GM21447 (cell line): ENCODE results near the gene CIZ1.
"Not testable (repeated sequence)": the region's sequence is repeated elsewhere in the genome, so short reads cannot be mapped to it uniquely, and the experiment has no call there.

Experiments used
- ATAC-seq: cut with Tn5 transposase; IDR thresholded peaks from one replicate; pipeline ENCODE4 v1.9.1; 2021; ENCODE audit not compliant: unreplicated experiment

CIZ1 gene

DNA sequence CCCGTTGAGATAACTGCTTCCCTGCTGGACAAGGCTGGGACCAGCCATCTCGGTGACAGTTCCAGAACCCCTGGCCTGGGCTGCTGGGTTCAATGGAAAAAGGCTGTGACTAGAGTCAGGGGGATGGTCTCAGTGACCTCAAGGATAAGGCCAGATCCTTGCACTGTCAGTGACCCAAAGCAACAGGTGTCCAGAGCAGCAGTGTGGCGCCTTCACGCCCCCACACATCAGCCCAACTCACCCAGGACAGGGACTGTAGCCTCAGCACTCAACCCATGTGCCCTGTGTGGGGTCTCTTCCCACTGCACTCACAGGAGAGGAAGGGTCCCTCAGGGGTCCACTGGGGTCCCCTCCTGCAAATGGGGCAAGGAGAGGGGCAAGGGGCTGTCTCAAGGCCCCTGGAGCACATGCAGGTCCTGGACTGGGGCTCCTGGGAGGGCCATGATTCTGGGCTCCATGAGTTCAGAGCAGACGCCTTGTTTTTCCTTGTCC, 42.8 kb downstream of the CIZ1 start:
- no peak for ATAC-seq

DNA sequence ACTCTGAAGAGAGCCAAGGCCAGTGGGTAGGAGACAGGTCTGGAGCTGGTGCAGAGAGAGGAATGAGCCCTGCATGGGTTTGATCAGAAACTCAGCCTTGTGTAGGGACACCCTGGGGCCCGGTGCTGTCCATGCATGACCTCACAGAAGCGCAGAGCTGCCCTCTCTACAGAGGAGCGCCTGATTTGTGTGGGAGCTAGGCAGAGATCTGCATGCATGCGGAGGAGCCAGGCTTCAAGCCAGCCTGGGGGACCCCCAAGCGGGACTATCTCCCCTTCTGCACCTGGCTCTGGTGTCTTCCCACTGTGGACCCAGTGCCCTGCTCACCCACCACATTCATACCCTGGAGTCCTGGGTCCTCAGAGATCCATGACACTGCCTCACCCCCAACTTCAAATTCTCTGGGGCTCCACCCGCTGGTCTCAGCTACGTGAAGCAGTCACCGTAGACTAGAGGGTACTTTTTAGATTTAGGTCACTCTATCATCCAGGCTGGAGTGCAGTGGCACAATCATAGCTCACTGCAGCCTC, 44.7 kb downstream of the CIZ1 start:
- ATAC-seq = no peak

DNA sequence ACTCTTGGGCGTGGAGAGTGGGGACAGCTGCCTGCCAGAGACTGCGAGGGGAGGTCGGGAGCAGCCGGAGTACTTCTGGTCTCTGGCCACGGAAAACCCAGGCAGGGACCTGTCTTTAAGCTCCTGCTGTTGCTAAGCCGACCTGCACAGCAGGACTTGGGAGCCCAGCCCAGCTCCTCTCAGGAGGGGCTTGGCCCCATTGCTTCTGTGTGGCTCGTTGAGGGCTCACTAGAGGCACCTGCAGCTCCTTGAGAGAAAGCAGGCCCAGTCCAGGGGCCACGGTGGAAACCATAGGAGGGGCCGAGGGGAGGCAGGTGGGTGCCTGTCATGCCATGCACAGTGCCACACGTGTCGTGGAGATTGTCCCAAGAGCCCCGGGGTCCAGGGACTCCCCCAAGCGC, 45.4 kb downstream of the CIZ1 start:
- ATAC-seq = no peak

DNA sequence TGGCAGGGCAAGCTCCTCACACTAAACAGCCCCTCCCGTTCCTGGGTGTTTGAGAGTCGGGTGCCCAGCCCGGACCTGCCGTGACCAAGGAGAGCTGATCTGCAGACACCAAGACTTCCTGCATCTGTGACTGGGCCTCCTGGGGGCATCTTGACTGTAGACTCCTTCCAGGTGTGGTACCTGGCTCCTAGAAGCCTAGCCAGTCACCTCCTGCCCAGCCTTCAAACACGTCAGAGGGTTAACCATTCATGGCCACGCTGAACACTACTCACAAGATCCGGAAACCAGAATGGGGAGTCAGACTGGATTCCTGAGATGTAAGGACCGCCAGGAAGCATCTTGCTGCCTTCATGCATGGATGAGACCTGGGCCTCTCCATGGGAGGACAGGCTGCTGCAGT, 45.8 kb downstream of the CIZ1 start:
- ATAC-seq = no peak

DNA sequence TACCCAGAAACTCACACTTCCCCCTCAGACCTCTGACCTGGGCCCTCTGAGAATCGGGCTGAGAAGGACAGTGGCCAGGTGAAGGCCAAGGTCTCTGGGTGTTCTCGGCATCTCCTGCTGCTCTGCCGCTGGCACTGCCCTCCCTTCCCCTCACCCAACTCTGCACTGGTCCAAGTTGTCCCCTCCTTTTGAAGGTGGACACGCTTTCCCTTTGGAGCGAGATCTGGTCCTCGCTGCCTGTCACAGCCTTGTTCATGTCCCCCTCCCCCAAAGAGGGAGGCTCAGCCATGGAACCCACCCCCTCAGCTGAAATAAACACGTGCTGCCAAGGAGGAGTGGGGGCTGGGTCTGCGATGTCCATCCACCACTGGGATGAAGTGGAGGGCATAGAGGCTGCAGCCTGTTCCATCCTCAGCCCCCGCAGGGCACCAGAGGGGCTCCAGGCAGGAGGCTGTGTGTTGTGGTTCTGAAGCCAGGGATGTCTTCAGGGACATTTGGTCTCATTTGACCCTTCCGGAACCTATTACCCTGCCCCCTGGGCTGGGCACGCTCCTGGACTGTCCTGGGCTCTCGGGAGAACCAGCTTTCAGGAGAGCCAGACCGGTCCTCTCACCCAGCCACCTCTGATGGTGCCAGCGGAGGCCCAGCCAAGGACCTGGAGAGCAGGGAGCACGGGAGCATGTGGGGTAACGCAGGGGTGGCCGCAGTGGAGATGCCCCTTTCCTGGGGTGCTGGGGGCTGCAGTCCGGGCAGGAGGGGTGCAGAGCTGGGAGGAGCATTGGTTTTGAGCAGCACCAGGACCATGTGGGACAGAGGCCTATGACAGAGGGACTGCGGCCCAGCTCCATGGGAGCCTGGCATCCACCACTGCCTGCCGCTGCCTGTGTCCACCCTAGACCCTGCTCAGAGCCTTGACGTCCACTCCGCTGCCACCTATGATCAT, 46.9 kb downstream of the CIZ1 start:
- no peak for ATAC-seq

DNA sequence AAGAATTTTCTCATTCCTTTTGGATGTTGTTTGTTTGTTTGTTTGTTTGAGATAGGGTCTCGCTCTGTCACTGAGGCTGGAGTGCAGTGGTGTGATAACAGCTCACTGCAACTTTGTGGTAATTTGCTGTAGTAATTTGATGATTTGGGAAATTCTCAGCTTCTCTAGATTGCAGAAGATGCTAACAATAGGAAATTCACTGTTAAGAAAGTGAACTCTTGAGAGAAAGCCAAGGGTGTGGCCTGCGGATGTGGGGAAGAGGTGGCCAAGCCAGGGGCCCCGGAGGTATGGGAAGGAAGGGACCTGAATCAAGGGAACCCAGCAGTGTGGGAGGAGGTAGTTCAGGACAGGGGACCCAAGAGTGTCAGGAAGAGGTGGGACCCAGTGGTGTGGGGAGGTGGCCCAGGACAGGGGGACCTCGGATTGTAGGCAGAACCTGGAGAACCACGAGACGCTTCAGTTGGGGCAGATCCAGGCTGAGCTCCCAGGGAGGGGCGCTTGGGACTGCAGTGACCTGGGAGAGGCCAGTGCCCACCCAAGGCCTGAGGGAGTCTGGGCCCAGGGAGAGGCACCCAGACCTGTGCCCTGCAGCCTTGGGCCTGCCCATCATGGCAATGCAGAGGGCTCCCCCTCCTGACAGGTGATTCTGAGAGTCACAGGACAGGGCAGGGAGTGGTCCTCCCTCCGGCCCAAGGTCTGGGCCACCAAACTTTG, 47.7 kb downstream of the CIZ1 start:
- no peak for ATAC-seq

DNA sequence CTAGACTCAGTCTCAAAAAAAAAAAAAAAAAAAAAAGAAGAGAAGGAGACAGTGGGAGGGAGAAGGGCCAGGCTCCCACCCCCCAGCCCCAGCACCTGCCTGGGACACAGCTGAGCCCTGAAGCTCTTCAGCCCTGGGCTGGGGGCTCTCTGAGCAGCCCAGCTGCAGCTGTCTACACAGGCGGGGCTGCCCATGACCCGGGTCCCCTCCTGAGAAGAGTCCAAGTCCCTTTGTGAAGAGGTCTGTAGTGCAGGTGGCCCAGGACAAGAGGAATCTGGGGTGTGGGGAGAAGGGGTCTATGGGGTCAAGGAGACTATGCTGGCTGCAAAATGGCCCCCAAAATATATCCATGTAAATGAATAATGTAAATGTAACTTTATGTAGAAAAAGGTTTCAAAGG, 48.8 kb downstream of the CIZ1 start:
- no peak for ATAC-seq

DNA sequence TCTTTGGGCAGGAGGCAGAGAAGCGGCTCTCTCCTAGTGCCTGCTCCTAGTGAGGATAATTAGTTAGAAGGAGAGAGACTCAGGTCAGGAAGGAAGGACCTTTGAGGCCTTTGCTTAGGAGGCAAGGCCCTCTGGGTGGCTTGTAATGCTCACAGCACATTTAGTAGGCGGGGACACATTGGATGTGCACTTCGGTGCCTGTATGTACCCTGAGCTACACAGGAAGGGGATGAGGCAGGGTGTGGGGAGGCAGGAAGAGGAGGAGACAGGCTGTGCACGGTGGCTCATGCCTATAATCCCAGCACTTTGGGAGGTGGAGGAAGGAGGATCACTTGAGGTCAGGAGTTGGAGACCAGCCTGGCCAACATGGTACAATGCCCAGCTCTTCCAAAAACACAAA, 49.3 kb downstream of the CIZ1 start:
- no peak for ATAC-seq

DNA sequence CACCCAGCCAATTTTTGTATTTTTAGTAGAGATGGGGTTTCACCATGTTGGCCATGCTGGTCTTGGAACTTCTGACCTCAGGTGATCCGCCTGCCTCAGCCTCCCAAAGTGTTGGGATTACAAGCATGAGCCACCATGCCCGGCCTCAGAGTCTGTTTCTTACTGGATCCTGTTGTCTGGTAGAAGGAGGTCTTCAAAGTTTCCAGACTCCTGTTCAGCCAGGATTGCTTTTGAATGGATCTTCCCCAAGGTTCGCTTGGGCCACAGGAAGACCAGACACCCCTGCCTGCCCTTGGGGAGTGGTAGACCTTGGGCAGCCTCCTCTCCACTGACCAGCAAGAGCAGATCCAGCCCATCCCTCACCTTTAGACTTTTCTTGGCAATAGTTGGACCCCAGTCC, 49.8 kb downstream of the CIZ1 start:
- no peak for ATAC-seq

DNA sequence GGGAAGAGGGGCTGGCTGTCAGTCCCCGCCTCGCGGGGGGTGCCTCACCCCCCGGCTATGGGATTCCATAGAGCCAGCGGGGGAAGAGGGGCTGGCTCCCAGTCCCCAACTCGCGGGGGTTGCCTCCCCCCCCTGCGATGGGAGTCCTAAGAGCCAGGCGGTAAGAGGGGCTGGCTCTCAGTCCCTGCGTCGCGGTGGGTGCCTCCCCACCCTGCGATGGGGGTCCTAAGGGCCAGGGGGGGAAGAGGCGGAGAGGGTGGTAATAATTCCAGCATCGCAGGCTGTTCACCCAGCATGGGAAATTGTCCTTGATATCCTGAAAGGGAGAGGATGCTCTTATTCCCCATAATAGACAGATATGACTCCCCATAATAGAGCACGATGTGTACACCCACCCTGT, 51.8 kb downstream of the CIZ1 start:
- no peak for ATAC-seq

DNA sequence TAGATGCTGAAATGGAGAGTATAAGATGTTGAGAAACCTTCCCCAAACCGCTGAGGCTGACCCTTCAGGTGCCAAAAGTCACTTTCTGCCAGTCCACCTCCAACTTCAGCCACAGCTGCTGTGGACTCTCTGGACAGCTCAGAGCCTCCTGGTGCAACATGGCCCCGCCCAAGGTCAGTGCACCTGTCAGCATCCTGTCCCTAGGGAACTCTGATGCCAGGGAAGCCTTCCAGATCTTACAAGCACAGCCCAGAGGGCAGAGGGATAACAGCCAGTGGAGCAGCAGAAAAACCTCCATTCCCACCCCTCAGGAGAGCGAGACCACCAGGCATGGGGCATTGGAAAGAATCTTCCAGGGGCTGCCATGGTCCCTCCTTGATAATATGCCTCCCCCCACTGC, 53.4 kb downstream of the CIZ1 start:
- no peak for ATAC-seq

DNA sequence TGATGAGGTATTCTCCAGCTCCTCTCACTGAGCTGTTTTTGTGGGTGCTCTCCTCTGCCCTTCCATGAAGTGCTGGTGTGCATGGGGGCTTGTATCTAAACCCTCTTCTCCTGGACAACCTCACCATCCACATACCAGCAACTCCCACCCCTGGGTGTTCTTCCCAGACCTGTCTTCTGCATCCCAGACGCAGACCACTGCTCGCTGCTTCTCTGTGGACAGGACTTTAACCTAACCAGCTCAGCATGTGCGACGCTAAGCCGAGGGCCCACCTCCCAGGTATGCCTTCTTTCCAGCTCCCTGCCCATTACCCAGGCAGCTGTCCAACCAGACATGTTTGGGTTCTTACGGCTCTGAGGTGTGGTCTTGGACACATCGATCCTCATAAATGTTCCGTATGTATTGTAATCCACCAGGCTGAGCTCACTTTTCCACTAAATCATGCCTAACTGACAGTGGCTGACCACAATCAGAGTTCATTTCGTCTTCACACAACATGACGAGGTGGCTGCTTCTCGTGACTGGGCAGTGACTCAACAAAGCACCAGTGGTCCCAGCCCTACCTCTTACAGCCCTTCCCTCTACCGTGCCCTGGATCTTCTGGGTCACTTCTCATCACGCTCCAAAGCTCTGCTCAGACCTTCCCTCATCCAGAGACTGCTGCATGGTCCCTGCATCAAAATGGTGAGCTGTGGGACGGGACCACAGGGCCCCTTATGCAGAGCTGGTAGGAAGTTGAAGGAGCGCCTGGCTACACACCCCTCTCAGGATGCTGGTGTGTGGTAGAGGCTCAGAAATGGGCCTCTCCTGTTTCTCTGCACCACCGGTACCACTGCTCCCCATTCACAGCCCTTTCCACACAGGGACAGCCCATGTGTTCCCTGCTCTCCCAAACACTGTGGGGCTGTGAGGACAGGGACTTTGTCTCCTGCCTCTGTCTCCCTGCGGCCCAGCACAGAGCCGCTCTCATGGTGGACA, 54.3 kb downstream of the CIZ1 start:
- ATAC-seq = no peak

DNA sequence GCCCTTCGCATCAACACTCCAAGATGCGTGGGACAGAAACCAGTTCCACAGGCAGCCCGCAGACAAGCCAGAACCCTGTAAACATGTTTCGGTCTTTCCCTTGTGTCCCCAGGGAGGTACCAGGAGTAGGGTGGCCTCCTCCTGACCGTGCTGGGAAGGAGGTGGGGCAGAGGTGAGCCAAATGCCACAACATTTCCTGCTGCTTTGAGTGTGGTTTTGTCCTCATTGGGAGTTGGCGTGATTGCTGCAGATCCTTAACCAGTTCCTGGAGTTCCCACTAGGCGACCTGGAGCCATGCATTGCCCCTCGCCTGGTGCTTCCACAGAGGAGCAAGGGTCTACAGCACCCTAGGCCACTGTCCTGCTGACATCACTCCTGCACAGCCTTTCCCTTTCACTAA, 55.8 kb downstream of the CIZ1 start:
- not testable (repeated sequence) for ATAC-seq

DNA sequence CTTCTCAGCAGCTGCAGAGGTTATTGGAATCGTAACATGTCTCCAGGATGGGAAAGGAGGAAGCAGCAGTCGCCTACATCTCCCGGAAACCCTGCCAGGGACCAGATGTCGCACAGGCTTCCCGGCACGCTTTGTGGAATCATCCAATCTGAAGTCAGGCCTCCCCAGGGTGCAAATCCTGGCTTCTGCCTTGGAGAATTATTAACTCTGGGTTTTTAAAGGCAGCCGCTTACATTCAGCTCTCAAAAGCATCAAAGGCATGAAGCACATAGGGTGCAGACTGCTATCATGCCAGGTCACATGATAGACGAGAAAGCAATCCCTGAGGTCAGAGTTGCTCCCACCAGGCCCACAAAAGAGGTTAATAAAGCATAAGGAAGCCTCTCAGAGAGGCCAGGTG, 59.2 kb downstream of the CIZ1 start:
- not testable (repeated sequence) for ATAC-seq

DNA sequence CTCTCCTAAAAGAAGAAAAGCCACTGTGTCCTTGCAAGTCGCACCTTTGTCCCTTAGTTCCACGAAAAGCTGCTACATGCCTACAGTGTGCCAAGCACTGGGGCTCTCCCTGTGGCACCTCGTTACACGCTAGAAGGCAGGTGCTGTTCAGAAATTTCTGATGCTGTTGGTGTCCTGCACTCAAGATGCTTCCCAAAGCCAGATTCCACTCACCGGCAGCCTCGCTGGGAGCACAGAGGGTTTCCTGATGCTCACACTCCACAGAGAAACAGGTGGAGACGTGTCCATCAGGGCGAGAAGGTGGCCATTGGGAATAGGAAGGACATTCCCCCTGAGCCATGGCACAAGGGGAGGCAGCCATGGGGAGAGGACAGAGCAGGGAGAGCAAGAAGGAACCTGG, 60.0 kb downstream of the CIZ1 start:
- ATAC-seq = not testable (repeated sequence)

DNA sequence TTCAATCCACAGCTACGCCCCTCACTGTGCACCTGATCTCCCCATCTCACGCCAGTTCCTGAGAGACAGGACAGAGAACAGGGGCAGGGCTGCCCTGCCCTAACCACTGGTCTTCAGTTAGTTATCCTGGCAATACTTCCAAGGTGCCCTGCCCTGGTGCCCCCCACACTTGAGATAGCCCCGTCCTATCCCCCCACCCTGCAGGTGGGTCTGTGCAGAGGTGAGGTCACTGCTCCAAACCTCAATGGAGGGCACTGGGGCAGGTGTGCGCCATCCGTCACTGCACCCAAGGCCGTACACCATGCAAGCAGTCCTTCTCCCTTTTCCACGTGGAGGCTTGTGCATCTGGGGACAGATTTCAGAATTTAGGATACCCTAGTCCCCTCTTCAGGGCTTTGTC, 60.7 kb downstream of the CIZ1 start:
- not testable (repeated sequence) for ATAC-seq

DNA sequence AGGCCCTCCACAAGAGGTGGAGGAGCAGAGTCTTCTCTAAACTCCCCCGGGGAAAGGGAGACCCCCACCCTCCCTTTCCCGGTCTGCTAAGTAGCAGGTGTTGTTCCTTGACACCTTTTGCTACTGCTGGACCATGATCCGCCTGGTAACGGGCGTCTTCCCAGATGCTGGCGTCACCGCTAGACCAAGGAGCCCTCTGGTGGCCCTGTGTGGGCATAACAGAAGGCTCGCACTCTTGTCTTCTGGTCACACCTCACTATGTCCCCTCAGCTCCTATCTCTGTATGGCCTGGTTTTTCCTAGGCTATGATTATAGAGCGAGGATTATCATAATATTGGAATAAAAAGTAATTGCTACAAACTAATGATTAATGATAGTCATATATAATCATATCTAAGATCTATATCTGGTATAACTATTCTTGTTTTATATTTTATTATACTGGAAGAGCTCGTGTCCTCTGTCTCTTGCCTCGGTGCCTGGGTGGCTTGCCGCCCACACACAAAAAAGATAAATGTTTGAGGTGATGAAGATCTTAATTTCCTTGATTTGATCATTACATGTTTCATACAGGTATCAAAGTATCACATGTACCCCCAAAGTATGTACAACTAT, 61.3 kb downstream of the CIZ1 start:
- ATAC-seq = not testable (repeated sequence)

DNA sequence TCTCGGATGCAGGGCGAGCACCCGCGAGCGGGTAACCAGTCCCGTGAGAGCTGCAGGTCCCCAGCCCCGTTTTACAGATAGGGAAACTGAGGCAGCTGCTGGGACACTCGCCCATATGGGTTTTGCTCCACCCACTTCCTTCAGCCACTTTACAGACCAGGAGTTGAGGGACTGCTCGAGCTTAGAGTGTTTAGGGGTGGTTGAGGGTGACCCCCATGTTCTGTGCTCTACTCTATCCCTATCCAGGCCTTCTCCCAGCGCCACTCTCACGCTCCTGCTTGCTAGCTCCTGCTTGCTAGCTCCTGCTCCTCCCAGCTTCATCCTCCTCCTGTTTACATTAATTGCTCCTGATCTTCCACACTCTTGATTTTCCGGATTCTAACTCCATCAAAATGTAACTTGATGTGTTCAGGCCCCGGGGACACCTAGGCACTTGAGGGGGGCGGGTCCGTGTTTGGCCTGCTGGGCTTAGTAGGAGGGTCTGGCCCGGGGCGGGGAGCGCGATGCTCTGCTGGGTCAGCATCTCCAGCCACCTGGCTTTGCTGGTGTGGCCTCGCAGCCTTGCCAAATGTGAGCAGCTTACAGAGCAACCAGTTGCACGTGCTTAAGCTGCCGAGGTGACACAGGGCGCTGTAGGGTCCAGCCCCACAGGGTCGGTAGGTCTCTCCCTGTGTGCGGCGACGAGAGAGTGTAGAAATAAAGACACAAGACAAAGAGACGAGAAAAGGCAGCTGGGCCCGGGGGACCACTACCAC, 62.4 kb downstream of the CIZ1 start:
- ATAC-seq = no peak

DNA sequence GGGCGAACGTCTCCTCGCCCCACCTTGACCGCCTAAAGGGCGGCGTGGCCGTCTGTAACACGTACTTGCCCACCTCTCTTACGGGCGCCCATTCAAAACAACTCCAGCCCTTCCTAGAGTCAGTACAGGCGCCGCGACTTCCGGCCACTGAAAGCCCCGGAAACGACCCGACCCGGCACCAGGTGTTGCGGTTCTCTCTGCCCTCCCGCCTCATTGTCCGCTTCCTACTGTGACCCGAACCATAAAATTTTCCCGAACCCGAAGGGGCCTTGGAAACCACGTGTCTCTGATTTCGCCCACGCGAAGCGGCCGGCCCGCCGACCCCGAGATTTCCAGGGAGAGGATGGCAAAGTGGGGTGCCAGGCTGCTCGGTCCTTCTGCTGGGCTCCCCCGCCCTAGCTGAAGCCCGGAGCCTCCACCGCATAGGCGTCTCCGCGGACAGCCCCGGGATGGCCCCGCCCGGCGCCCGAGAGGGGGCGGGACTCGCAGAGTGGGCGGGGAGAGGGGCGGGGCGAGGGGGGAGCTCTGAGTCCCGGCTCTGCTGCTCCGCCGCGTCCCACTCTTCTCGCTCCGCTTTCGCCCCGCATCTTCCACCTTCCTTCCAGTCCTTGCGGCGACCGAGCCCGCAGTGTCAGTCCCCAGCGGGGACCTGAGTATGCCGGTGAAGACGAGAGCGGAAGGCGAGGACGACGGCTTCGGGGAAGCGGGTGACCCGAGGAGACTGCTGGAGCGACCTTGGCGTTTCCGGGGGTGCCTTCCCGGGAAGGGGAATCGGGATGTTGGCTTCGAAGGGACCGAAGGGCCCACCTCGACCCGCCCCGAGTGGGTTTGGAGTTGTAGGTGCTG, 63.2 kb downstream of the CIZ1 start:
- ATAC-seq = peak; percentile 58
